Measurements from ENCODE around the gene APP.

APP gene

DNA sequence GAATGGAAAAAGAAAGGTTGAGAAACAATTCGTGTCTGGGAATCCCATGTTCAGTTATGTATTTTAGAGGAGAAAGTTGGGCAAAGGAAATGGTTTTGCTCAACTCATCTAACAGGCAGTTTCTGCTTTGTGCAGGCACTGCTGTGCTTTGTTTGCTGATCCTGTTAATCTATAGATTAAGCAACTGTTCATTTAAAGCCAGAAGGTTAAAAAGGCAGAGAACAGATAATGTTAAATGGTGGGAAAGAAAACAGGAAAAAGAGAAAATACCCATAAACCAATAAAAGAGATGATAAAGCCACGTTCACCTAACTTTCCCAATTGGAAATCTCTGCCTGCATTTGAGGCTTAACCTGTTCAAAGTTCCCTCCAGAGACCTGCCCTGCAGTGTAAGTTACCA lies 70.0 kb downstream of the APP start:
- TF ChIP-seq, protein P1, sequence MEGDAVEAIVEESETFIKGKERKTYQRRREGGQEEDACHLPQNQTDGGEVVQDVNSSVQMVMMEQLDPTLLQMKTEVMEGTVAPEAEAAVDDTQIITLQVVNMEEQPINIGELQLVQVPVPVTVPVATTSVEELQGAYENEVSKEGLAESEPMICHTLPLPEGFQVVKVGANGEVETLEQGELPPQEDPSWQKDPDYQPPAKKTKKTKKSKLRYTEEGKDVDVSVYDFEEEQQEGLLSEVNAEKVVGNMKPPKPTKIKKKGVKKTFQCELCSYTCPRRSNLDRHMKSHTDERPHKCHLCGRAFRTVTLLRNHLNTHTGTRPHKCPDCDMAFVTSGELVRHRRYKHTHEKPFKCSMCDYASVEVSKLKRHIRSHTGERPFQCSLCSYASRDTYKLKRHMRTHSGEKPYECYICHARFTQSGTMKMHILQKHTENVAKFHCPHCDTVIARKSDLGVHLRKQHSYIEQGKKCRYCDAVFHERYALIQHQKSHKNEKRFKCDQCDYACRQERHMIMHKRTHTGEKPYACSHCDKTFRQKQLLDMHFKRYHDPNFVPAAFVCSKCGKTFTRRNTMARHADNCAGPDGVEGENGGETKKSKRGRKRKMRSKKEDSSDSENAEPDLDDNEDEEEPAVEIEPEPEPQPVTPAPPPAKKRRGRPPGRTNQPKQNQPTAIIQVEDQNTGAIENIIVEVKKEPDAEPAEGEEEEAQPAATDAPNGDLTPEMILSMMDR (IDR thresholded peaks at IDR 0.05; ENCODE audit: extremely low read depth, insufficient read depth, missing control alignments) = no peak
- DNase-seq (ENCODE audit: low spot score) = no peak
- in situ Hi-C loops (cut with MboI; ENCODE audit: low pct_unique_long_range_greater_than_20kb, low sequenced_read_pairs, unreplicated experiment) = no loop called here

DNA sequence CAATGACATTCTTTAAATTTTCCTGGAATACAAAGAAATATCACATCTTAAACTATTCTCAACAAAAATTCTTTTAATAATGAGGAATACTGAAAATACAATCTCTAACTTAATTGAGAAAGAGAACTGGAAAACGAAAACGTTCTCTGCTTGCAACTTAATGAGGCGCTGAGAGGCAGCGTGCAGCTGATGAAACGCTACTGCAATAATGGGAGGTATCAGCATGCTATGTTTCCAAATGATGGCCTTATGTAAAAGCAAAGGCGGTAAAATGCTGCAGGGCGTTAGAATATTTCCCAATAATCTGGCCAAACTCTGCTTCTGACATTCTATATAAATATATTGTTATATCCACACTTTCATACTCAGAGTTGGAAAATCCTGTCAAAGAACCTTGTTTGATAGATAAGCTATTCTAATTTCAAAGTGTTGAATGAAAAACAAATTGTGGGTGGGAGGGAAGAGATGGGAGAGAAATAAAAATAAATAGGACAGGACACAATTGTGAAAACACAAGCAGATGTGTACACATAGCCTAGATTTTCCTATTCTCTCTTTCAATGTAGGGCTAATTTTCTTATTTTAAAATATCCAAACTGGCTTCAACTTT lies 70.9 kb downstream of the APP start:
- TF ChIP-seq, protein P1 (IDR thresholded peaks at IDR 0.05; ENCODE audit: extremely low read depth, insufficient read depth, missing control alignments) = no peak
- no peak for DNase-seq (ENCODE audit: low spot score)
- in situ Hi-C loops (cut with MboI; ENCODE audit: low pct_unique_long_range_greater_than_20kb, low sequenced_read_pairs, unreplicated experiment) = no loop called here

DNA sequence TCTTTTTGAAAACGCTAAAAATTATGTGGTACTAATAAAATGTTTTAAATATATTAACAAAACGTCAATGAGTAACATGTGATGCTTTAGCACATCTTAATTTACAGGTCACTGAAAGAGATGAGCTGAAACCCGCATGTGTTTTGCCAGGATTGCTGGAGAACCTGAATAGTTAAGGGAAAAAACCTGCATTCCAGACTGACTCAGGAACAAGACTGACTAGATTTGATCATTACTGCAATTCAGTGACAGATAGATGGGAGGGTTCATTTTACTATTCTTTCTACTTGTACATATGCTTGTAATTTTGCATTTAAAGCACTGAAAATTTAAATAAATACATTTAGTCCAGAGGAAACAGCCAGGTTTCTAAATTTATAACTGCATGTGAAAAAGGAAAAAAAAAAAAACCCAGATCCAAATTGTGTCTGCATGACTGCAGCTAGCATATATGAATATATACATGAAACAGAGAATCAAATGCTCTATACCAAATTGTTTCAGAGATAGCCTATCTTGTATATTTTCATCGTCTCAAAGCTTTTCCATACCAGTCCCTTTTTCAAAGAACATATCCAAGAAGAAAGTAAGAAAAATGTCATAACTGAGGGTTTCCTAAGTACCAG lies 71.7 kb downstream of the APP start:
- DNase-seq (ENCODE audit: low spot score) = no peak
- in situ Hi-C loops (cut with MboI; ENCODE audit: low pct_unique_long_range_greater_than_20kb, low sequenced_read_pairs, unreplicated experiment) = no loop called here
- TF ChIP-seq, protein P1 (IDR thresholded peaks at IDR 0.05; ENCODE audit: extremely low read depth, insufficient read depth, missing control alignments) = no peak

DNA sequence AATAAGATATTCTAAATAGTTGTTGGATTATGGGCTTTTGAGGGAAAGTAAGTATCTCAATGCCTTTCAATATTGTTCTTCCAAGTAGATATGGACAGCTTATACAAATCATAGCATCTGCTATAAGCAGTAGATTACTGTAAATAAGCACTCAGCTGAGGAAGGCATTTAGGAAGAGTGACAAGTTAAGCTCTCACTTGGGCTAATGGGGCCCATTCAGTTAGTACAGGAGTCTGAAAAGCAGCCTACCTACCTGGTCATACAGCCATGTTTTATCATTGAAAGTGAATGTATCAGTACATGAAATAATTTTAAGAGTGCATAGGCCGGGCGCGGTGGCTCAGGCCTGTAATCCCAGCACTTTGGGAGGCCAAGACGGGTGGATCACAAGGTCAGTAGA lies 73.1 kb downstream of the APP start:
- no peak for DNase-seq (ENCODE audit: low spot score)
- TF ChIP-seq, protein P1 (IDR thresholded peaks at IDR 0.05; ENCODE audit: extremely low read depth, insufficient read depth, missing control alignments) = no peak
- in situ Hi-C loops (cut with MboI; ENCODE audit: low pct_unique_long_range_greater_than_20kb, low sequenced_read_pairs, unreplicated experiment) = no loop called here

DNA sequence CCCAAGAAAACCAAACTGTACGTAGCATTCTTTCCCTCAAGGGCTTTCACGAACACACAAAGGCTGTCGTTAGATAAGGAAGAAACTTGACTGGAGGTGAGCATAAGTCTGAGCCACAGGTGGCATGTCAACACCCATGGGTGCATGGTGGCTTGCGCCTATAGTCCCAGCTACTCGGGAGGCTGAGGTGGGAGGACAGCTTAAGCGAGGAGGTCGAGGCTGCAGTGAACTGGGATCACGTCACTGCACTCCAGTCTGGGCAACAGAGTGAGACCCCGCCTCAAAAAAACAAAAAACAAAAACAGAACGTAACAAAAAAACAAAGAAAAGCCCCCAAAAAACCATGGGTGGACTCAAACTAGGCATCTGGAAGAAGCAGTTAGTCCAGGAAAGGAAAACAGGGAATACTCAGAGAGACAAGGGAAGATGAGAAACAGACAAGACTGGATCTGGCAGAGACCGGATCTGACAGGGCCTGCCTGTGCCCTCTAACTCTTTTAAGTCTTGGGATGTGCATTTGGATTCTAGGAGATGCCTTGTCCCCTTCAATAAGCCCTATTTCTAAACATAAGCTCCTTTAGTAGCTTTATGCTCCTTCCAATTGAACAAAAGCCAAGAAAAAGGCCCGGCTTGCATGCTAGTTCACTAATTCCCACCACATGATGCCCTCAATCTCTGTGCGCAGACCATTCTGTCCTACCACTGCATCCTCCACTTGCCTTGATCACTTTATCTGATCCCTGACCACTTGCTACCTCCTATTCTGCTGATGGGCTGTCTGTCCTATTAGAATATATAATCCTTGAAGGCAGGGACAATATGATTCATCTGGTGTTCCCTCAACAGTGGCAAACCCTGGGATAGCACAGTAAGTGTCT lies 73.8 kb downstream of the APP start:
- in situ Hi-C loops (cut with MboI; ENCODE audit: low pct_unique_long_range_greater_than_20kb, low sequenced_read_pairs, unreplicated experiment) = no loop called here
- TF ChIP-seq, protein P1 (IDR thresholded peaks at IDR 0.05; ENCODE audit: extremely low read depth, insufficient read depth, missing control alignments) = no peak
- DNase-seq (ENCODE audit: low spot score) = no peak

DNA sequence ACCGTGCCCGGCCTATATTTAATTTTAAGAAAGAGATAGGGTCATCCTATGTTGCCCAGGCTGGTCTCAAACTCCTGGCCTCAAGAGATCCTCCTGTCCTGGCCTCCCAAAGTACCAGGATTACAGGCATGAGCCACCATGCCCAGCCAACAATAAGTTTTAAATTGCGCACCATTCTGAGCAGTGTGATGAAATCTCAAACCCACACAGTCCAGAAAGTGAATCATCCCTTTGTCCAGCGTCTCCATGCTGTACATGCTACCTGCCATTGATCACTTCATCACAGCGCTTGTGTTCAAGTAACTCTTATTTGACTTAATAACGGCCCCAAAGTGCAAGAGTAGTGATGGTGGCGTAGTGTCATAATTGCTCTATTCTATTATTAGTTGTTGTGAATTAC lies 75.4 kb downstream of the APP start:
- DNase-seq (ENCODE audit: low spot score) = no peak
- in situ Hi-C loops (cut with MboI; ENCODE audit: low pct_unique_long_range_greater_than_20kb, low sequenced_read_pairs, unreplicated experiment) = no loop called here
- TF ChIP-seq, protein P1 (IDR thresholded peaks at IDR 0.05; ENCODE audit: extremely low read depth, insufficient read depth, missing control alignments) = no peak

Measured in GM13977 (cell line).